HepG2 (cell line): Measurements from ENCODE around the gene PMS2. TPM values are rescaled to one million over a fixed set of nuclear protein-coding genes. Genes with fewer than 3 reads are reported as not detected.

Experiments
- ATAD3A ChIP-seq: sonication (generic); formaldehyde crosslinking; IDR thresholded peaks from 2 replicates; pipeline ENCODE4 v1.4.0; 2020; ENCODE audit warnings: missing genetic modification reagents
- CREB1 ChIP-seq, 2 experiments: fragments of 450-650 bp in 1 of 2; IDR thresholded peaks; 2 replicates each; pipeline ENCODE4 v1.6.1; 2016 to 2017; ENCODE audit warnings: control low read depth in 1 of 2, mild to moderate bottlenecking in 1 of 2, missing compliant biosample characterization in 1 of 2, missing genetic modification characterization in 1 of 2
- ELF3 ChIP-seq: IDR thresholded peaks from 2 replicates; pipeline ENCODE4 v1.6.1; 2016; ENCODE audit warnings: missing genetic modification reagents, missing compliant biosample characterization
- MEIS2 ChIP-seq: sonication (generic); formaldehyde crosslinking; IDR thresholded peaks from 2 replicates; pipeline ENCODE4 v1.9.0; 2021; ENCODE audit warnings: mild to moderate bottlenecking, missing genetic modification reagents
- PAXIP1 ChIP-seq: sonication (generic); formaldehyde crosslinking; conservative IDR thresholded peaks from 2 replicates; pipeline ENCODE4 v1.4.0; 2020; ENCODE audit warnings: mild to moderate bottlenecking, missing genetic modification reagents, moderate library complexity
- SRY ChIP-seq: sonication (generic); formaldehyde crosslinking; IDR thresholded peaks from 2 replicates; pipeline ENCODE4 v1.8.0; 2022; ENCODE audit warnings: mild to moderate bottlenecking, missing genetic modification reagents
- TBL1XR1 ChIP-seq: fragments of 150-350 bp; IDR thresholded peaks from 2 replicates; pipeline ENCODE4 v1.6.1; 2014; ENCODE audit warnings: borderline replicate concordance, low read length; ENCODE audit not compliant: partially characterized antibody
- ZKSCAN1 ChIP-seq: fragments of 150-350 bp; IDR thresholded peaks from 2 replicates; pipeline ENCODE4 v1.6.1; 2014; ENCODE audit warnings: low read length
- ZNF362 ChIP-seq: sonication (generic); formaldehyde crosslinking; IDR thresholded peaks from 2 replicates; pipeline ENCODE4 v1.4.0; 2020; ENCODE audit warnings: missing genetic modification reagents, mild to moderate bottlenecking, borderline replicate concordance
- ZNF572 ChIP-seq: sonication (generic); formaldehyde crosslinking; IDR thresholded peaks from 2 replicates; pipeline ENCODE4 v1.5.1; 2020; ENCODE audit warnings: mild to moderate bottlenecking, missing genetic modification reagents
- ZNF589 ChIP-seq: sonication (generic); formaldehyde crosslinking; conservative IDR thresholded peaks from 2 replicates; pipeline ENCODE4 v1.8.0; 2022; ENCODE audit warnings: mild to moderate bottlenecking, moderate library complexity, missing genetic modification reagents
- polyA plus RNA-seq, 8 experiments: library from polyadenylated mRNA; depleted of rRNA in 3 of 8; stranded (reverse) in 7 of 8; unstranded in 1 of 8; fragments of >200 nt; fragmentation: Illumina TruSeq in 4 of 8; extraction: Trizol in 4 of 8; gene quantifications; 2 replicates each; pipeline versions ENCODE4 v1.2.1 to v1.2.3, GENCODE V29; 2011 to 2016; ENCODE audit warnings: low read depth in 4 of 8, missing spikeins in 1 of 8, mixed read lengths in 1 of 8; ENCODE audit not compliant: insufficient read depth in 1 of 8
- total RNA-seq, 5 experiments: library from RNA; depleted of rRNA; stranded (reverse); fragments of >200 nt; fragmentation: Illumina TruSeq; extraction: Trizol; gene quantifications; 2 replicates each; pipeline ENCODE4 v1.2.3, GENCODE V29; 2016; ENCODE audit warnings: low read depth in 1 of 5
- TF ChIP-seq, protein P1 (sequence below): sonication (generic); formaldehyde crosslinking; IDR thresholded peaks from 2 replicates; pipeline ENCODE4 v1.4.0; 2020; ENCODE audit warnings: missing genetic modification reagents
- TF ChIP-seq, protein P2 (sequence below): sonication (generic); formaldehyde crosslinking; IDR thresholded peaks from 2 replicates; pipeline ENCODE4 v1.8.0; 2022; ENCODE audit warnings: missing genetic modification reagents, mild to moderate bottlenecking, moderate library complexity, borderline replicate concordance

The PMS2 gene
- total and polyA plus RNA-seq, 2 of the 13 experiments (the other 11 are each of a cell fraction or from before 2014, with no cell fraction given) = 6.3 to 11.4 TPM

DNA sequence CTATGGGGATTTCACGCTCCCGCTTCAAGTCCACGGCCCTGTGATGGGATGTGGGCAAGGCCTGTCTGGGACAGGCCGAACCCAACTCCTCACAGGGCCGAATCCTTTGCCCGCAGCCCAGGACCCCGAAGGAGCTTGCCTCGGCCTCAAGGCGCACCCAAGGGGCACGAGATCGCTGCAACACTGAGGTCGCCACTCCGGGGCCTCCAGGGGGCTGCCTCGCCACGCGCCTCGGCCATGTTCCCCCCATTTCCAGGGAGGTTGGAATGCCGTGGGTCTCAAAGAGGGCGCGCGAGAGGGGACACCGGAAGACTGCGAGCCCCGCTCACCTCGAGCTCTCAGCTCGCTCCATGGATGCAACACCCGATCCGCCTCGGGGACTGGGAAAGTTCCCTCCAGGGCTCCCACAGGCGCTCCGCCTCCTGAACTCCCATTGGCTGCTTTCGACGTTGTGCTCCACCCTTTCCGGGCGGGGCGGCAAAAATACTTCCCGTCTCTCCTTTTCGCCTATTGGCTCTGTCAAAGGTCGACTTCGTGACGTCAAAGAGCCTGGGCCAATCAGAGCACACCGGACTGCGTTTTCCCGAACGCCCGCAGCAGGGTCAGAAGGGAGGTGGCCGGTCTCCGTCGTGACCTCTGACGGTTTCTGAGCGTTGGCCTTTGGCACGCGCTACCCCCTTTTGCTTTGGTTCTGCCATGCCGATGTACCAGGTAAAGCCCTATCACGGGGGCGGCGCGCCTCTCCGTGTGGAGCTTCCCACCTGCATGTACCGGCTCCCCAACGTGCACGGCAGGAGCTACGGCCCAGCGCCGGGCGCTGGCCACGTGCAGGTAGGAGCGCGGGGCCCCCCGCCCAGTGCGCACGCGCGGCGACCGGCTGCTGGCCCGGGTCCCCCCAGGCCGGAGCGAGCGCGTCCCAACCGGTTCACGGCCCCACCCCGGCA lies at the start of gene PMS2, which contains the start of gene AIMP2 (continued):
- TF ChIP-seq, protein P1, sequence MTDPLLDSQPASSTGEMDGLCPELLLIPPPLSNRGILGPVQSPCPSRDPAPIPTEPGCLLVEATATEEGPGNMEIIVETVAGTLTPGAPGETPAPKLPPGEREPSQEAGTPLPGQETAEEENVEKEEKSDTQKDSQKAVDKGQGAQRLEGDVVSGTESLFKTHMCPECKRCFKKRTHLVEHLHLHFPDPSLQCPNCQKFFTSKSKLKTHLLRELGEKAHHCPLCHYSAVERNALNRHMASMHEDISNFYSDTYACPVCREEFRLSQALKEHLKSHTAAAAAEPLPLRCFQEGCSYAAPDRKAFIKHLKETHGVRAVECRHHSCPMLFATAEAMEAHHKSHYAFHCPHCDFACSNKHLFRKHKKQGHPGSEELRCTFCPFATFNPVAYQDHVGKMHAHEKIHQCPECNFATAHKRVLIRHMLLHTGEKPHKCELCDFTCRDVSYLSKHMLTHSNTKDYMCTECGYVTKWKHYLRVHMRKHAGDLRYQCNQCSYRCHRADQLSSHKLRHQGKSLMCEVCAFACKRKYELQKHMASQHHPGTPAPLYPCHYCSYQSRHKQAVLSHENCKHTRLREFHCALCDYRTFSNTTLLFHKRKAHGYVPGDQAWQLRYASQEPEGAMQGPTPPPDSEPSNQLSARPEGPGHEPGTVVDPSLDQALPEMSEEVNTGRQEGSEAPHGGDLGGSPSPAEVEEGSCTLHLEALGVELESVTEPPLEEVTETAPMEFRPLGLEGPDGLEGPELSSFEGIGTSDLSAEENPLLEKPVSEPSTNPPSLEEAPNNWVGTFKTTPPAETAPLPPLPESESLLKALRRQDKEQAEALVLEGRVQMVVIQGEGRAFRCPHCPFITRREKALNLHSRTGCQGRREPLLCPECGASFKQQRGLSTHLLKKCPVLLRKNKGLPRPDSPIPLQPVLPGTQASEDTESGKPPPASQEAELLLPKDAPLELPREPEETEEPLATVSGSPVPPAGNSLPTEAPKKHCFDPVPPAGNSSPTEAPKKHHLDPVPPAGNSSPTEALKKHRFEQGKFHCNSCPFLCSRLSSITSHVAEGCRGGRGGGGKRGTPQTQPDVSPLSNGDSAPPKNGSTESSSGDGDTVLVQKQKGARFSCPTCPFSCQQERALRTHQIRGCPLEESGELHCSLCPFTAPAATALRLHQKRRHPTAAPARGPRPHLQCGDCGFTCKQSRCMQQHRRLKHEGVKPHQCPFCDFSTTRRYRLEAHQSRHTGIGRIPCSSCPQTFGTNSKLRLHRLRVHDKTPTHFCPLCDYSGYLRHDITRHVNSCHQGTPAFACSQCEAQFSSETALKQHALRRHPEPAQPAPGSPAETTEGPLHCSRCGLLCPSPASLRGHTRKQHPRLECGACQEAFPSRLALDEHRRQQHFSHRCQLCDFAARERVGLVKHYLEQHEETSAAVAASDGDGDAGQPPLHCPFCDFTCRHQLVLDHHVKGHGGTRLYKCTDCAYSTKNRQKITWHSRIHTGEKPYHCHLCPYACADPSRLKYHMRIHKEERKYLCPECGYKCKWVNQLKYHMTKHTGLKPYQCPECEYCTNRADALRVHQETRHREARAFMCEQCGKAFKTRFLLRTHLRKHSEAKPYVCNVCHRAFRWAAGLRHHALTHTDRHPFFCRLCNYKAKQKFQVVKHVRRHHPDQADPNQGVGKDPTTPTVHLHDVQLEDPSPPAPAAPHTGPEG (CRISPR knock-in tag) = peak; percentile 98
- TF ChIP-seq CREB1 (IDR thresholded peaks at IDR 0.05) = peak; percentile 99
- peak; percentile 98 for TF ChIP-seq CREB1 (CRISPR knock-in tag; IDR thresholded peaks at IDR 0.05)
- TF ChIP-seq ZKSCAN1 = 0 out of 2 replicates have a peak, but pooled peaks have one; percentile 25
- TF ChIP-seq PAXIP1 (CRISPR knock-in tag) = peak; percentile 78
- peak; percentile 60; the same call in 1 of the 2 replicates for TF ChIP-seq ATAD3A (CRISPR knock-in tag)
- TF ChIP-seq TBL1XR1 = no peak
- TF ChIP-seq ELF3 (CRISPR knock-in tag) = peak; percentile 94
- peak; percentile 98 for TF ChIP-seq MEIS2 (CRISPR knock-in tag)
- peak; percentile 100 for TF ChIP-seq SRY (CRISPR knock-in tag)
- peak; percentile 97 for TF ChIP-seq ZNF572
- TF ChIP-seq, protein P2, sequence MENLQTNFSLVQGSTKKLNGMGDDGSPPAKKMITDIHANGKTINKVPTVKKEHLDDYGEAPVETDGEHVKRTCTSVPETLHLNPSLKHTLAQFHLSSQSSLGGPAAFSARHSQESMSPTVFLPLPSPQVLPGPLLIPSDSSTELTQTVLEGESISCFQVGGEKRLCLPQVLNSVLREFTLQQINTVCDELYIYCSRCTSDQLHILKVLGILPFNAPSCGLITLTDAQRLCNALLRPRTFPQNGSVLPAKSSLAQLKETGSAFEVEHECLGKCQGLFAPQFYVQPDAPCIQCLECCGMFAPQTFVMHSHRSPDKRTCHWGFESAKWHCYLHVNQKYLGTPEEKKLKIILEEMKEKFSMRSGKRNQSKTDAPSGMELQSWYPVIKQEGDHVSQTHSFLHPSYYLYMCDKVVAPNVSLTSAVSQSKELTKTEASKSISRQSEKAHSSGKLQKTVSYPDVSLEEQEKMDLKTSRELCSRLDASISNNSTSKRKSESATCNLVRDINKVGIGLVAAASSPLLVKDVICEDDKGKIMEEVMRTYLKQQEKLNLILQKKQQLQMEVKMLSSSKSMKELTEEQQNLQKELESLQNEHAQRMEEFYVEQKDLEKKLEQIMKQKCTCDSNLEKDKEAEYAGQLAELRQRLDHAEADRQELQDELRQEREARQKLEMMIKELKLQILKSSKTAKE = peak; percentile 76
- peak; percentile 99 for TF ChIP-seq ZNF589 (CRISPR knock-in tag)
- TF ChIP-seq ZNF362 = peak; percentile 26; the same call in 1 of the 2 replicates
